Measurements from ENCODE around the gene PAK5. TPM values are rescaled to one million over a fixed set of nuclear protein-coding genes. Genes with fewer than 3 reads are reported as not detected.
A peak's percentile ranks its signal among the peaks of the same experiment; 100 is the strongest.

Gene PAK5
- total and polyA plus RNA-seq, 2 of the 13 experiments (the other 11 are each of a cell fraction or from before 2014, with no cell fraction given): not detected

- TF ChIP-seq HES4 (CRISPR knock-in tag; IDR thresholded peaks at IDR 0.05; ENCODE audit: borderline replicate concordance) (no peak), NRL (CRISPR knock-in tag; IDR thresholded peaks at IDR 0.05; ENCODE audit: borderline replicate concordance) (0 out of 2 replicates have a peak, but pooled peaks have one; percentile 35), FOXP4 (CRISPR knock-in tag; IDR thresholded peaks at IDR 0.05) (no peak), ZNF800 (CRISPR knock-in tag; IDR thresholded peaks at IDR 0.05) (0 out of 2 replicates have a peak, but pooled peaks have one; percentile 25), ZNF629 (CRISPR knock-in tag; conservative IDR thresholded peaks at IDR 0.05) (no peak)
- H3K27me3 ChIP-seq (ENCODE audit: control insufficient read depth in 1 of 2, insufficient read depth in 2 of 2, low read length in 2 of 2): peaks cover 0 to 21% of the 10 kb centered on the region in 2 experiments
- H3K36me3 ChIP-seq (replicated peaks in 1 of 2; ENCODE audit: control insufficient read depth in 1 of 2, insufficient read depth in 2 of 2, low read length in 2 of 2): no peaks in the 10 kb centered on the region
- H3K27ac ChIP-seq (ENCODE audit: extremely low read length, insufficient read depth, low read length): no peak overlapping the region
- ChIA-PET CTCF (ENCODE audit: low intra/inter-chr PET ratio, low total read pairs) (no interaction called here), POLR2A (no interaction called here)
- intact Hi-C loops (cut with micrococcal nuclease; ENCODE audit: unreplicated experiment) (loop anchor here (10.0 kb wide), 1 partner anchor 47 kb away; no protein-coding TSS in a partner anchor), in situ Hi-C loops (cut with HindIII; ENCODE audit: extremely low pct_ligation_motif_present, low pct_unique_long_range_greater_than_20kb) (no loop called here)
- WGBS (ENCODE audit: low lambda C conversion rate): 47% methylated on average over 14 of the region's 14 CpGs
- H3K9me3 ChIP-seq (ENCODE audit: low read length): peaks cover 3% of the 10 kb centered on the region; the same call in 1 of the 2 replicates
- no peak overlapping the region for H2AFZ ChIP-seq (ENCODE audit: low read length)
- H3K4me1 ChIP-seq (ENCODE audit: insufficient read depth, low read length): 0 out of 2 replicates have a peak, but pooled peaks cover 6% of the 10 kb centered on the region
- no peak overlapping the region for H3K4me2 ChIP-seq (ENCODE audit: low read depth, low read length)
- ATAC-seq: no peak
- no peak overlapping the region for H3K9ac ChIP-seq (ENCODE audit: insufficient read depth, low read depth, low read length)
- no peaks in the 10 kb centered on the region for H3K79me2 ChIP-seq (ENCODE audit: insufficient read depth, low read length)
- DNase-seq (ENCODE audit: low spot score): no peak
- BruUV-seq (replicated peaks): no TSS peak
- H4K20me1 ChIP-seq (ENCODE audit: insufficient read depth, low read length): no peaks in the 10 kb centered on the region
- no peak for FAIRE-seq
- no peak overlapping the region for H3K4me3 ChIP-seq (replicated peaks in 1 of 3; ENCODE audit: insufficient read depth in 1 of 3, low read depth in 2 of 3, low read length in 3 of 3)
Measured at GRCh38 chr20:9838035-9838377, 870 bp downstream of the PAK5 start.
